Tibial nerve (tissue), 4 donors: ENCODE data around the gene RASD2. TPM values are rescaled to one million over a fixed set of nuclear protein-coding genes. Genes with fewer than 3 reads are reported as not detected.

ENCODE experiments used
- DNase-seq, 2 donors: peaks; one replicate each; pipeline ENCODE4 v3.0.0-alpha.2; 2019; ENCODE audit warnings: low spot score in 2 of 2
- H3K27ac ChIP-seq, 4 donors: fragments of 200-600 bp; sonication (generic) in 3 of 4; one replicate each; pipeline ENCODE4 v1.5.1; 2017 to 2019; ENCODE audit warnings: mild to moderate bottlenecking in 1 of 4
- H3K27me3 ChIP-seq, 2 donors: fragments of 200-600 bp; sonication (generic) in 1 of 2; one replicate each; pipeline versions ENCODE4 v1.5.1 to v1.6.0; 2017 to 2019
- H3K36me3 ChIP-seq, 3 donors: fragments of 200-600 bp; sonication (generic); one replicate each; pipeline ENCODE4 v1.5.1; 2018 to 2019
- H3K4me1 ChIP-seq, 4 donors: fragments of 200-600 bp; sonication (generic) in 3 of 4; one replicate each; pipeline ENCODE4 v1.5.1; 2017 to 2019
- H3K4me3 ChIP-seq, 4 donors: fragments of 200-600 bp; sonication (generic) in 3 of 4; one replicate each; pipeline ENCODE4 v1.5.1; 2017 to 2019; ENCODE audit warnings: mild to moderate bottlenecking in 1 of 4, moderate library complexity in 1 of 4
- H3K9me3 ChIP-seq, 4 donors: fragments of 200-600 bp; sonication (generic) in 3 of 4; one replicate each; pipeline ENCODE4 v1.5.1; 2017 to 2019
- CTCF ChIP-seq, 5 experiments: fragments of 200-600 bp in 3 of 5; fragments of 450-650 bp in 2 of 5; sonication (generic) in 3 of 5; IDR thresholded peaks; one replicate each; pipeline ENCODE4 v1.5.1; 2016 to 2019; ENCODE audit warnings: antibody characterized with exemption in 5 of 5, mild to moderate bottlenecking in 3 of 5, moderate library complexity in 2 of 5
- EP300 ChIP-seq, 2 donors: sonication (generic); formaldehyde crosslinking; IDR thresholded peaks; one replicate each; pipeline ENCODE4 v1.6.1; 2017; ENCODE audit warnings: antibody characterized with exemption in 2 of 2, mild to moderate bottlenecking in 1 of 2
- POLR2A ChIP-seq, 2 donors: fragments of 450-650 bp; IDR thresholded peaks; one replicate each; pipeline ENCODE4 v1.6.1; 2017; ENCODE audit warnings: antibody characterized with exemption in 2 of 2, mild to moderate bottlenecking in 2 of 2, moderate library complexity in 2 of 2
- WGBS, 2 donors: methylation state at CpG; one replicate each; pipeline ENCODE4 v1.1.5; 2018; 5-methylcytosine and 5-hydroxymethylcytosine counted together
- total RNA-seq, 4 donors: library from RNA; depleted of rRNA; stranded (reverse); fragments of >200 nt; gene quantifications; one replicate each; pipeline ENCODE4 v1.1.0, GENCODE V29; 2016

The RASD2 gene
- total RNA-seq, 4 donors from 2014 or later, result 0.20 to 1.5 (median 0.40) TPM

- no peak overlapping the region for H3K27ac ChIP-seq
- DNase-seq, result no peak
- peaks cover 0 to 16% (median 0%) of the 10 kb centered on the region in 4 donors for H3K4me1 ChIP-seq
- 92 to 93% methylated on average over 6 of the region's 6 CpGs for WGBS, 2 donors
- H3K27me3 ChIP-seq, result no peaks in the 10 kb centered on the region
- TF ChIP-seq EP300 (IDR thresholded peaks at IDR 0.05) (no peak), POLR2A (IDR thresholded peaks at IDR 0.05) (no peak), CTCF (IDR thresholded peaks at IDR 0.05) (no peak)
- no peaks in the 10 kb centered on the region for H3K36me3 ChIP-seq
- no peak overlapping the region for H3K4me3 ChIP-seq
- peaks cover 0 to 3% (median 0%) of the 10 kb centered on the region in 4 donors for H3K9me3 ChIP-seq
Measured at GRCh38 chr22:35589756-35590093, 49.1 kb downstream of the RASD2 start.

- H3K4me3 ChIP-seq, result no peak overlapping the region
- no peak for DNase-seq
- H3K4me1 ChIP-seq, result peaks cover 0 to 16% (median 0%) of the 10 kb centered on the region in 4 donors
- no peaks in the 10 kb centered on the region for H3K36me3 ChIP-seq
- H3K9me3 ChIP-seq, result peaks cover 0 to 3% (median 0%) of the 10 kb centered on the region in 4 donors
- 65 to 70% methylated on average over 13 of the region's 13 CpGs for WGBS, 2 donors
- TF ChIP-seq CTCF (IDR thresholded peaks at IDR 0.05) (no peak), POLR2A (IDR thresholded peaks at IDR 0.05) (no peak), EP300 (IDR thresholded peaks at IDR 0.05) (no peak)
- H3K27me3 ChIP-seq, result no peaks in the 10 kb centered on the region
- no peak overlapping the region for H3K27ac ChIP-seq
Measured at GRCh38 chr22:35590634-35591295, 50.1 kb downstream of the RASD2 start.

GRCh38 chr22:35591714-35592417 lies 51.2 kb downstream of the RASD2 start:
- DNase-seq, result no peak
- peaks cover 0 to 16% (median 0%) of the 10 kb centered on the region in 4 donors for H3K4me1 ChIP-seq
- peaks cover 0 to under 1% (median 0%) of the 10 kb centered on the region in 4 donors for H3K9me3 ChIP-seq
- no peak overlapping the region for H3K4me3 ChIP-seq
- H3K36me3 ChIP-seq, result no peaks in the 10 kb centered on the region
- no peak overlapping the region for H3K27ac ChIP-seq
- WGBS, 2 donors, result 87 to 93% methylated on average over 11 of the region's 14 CpGs
- H3K27me3 ChIP-seq, result no peaks in the 10 kb centered on the region
- no peak for TF ChIP-seq EP300 (IDR thresholded peaks at IDR 0.05)
- no peak for TF ChIP-seq CTCF (IDR thresholded peaks at IDR 0.05)

- no peak for DNase-seq
- 38 to 40% methylated on average over 4 of the region's 4 CpGs for WGBS, 2 donors
- Histone ChIP-seq H3K36me3 (no peaks in the 10 kb centered on the region), H3K27ac (no peak overlapping the region), H3K4me1 (peaks cover 0 to 16% (median 0%) of the 10 kb centered on the region in 4 donors), H3K9me3 (no peaks in the 10 kb centered on the region), H3K27me3 (no peaks in the 10 kb centered on the region), H3K4me3 (no peak overlapping the region)
- TF ChIP-seq CTCF (IDR thresholded peaks at IDR 0.05), result no peak
- TF ChIP-seq EP300 (IDR thresholded peaks at IDR 0.05), result no peak
- no peak for TF ChIP-seq POLR2A (IDR thresholded peaks at IDR 0.05)
Measured at GRCh38 chr22:35592418-35592967, 51.9 kb downstream of the RASD2 start.
